H9 (cell line): ENCODE data around the gene MED22. TPM values are rescaled to one million over a fixed set of nuclear protein-coding genes. Genes with fewer than 3 reads are reported as not detected.
A peak's percentile ranks its signal among the peaks of the same experiment; 100 is the strongest.

Experiments
- DNase-seq: peaks from one replicate; pipeline ENCODE4 v3.0.0-alpha.2; 2017
- H2AFZ ChIP-seq: one replicate; pipeline ENCODE4 v1.6.1; 2013; ENCODE audit warnings: mild to moderate bottlenecking, low read length, control low read depth, moderate library complexity
- H2AK5ac ChIP-seq: 2 replicates; pipeline ENCODE4 v1.6.1; 2013; ENCODE audit warnings: low read length, control low read depth, mixed read lengths; ENCODE audit not compliant: insufficient read length
- H2BK120ac ChIP-seq: one replicate; pipeline ENCODE4 v1.6.1; 2013; ENCODE audit warnings: low read depth, mild to moderate bottlenecking, low read length, control low read depth, inconsistent platforms; ENCODE audit not compliant: poor library complexity, severe bottlenecking
- H2BK12ac ChIP-seq: 2 replicates; pipeline ENCODE4 v1.6.1; 2013; ENCODE audit warnings: low read length, control low read depth, mixed read lengths, low read depth; ENCODE audit not compliant: insufficient read length
- H2BK15ac ChIP-seq: 2 replicates; pipeline ENCODE4 v1.6.1; 2013; ENCODE audit warnings: low read depth, low read length, control low read depth
- H2BK20ac ChIP-seq: one replicate; pipeline ENCODE4 v1.6.1; 2013; ENCODE audit warnings: low read depth, mild to moderate bottlenecking, low read length, control low read depth, inconsistent platforms; ENCODE audit not compliant: poor library complexity, severe bottlenecking
- H2BK5ac ChIP-seq: 2 replicates; pipeline ENCODE4 v1.6.1; 2013; ENCODE audit warnings: low read length, control low read depth, mixed read lengths; ENCODE audit not compliant: insufficient read length
- H3K14ac ChIP-seq: 2 replicates; pipeline ENCODE4 v1.6.1; 2013; ENCODE audit warnings: low read length, control low read depth; ENCODE audit not compliant: insufficient read depth
- H3K18ac ChIP-seq: 2 replicates; pipeline ENCODE4 v1.6.1; 2013; ENCODE audit warnings: low read depth, mild to moderate bottlenecking, mixed read lengths, low read length, control low read depth; ENCODE audit not compliant: insufficient read length
- H3K23ac ChIP-seq: 2 replicates; pipeline ENCODE4 v1.6.1; 2013; ENCODE audit warnings: low read length, control low read depth, mixed read lengths, low read depth; ENCODE audit not compliant: insufficient read length
- H3K23me2 ChIP-seq: 2 replicates; pipeline ENCODE4 v1.6.1; 2013; ENCODE audit warnings: low read depth, mild to moderate bottlenecking, mixed read lengths, low read length, control low read depth; ENCODE audit not compliant: insufficient read length, poor library complexity, severe bottlenecking
- H3K27ac ChIP-seq: 2 replicates; pipeline ENCODE4 v1.5.1; 2013; ENCODE audit warnings: low read length, control low read depth, mixed read lengths, low read depth; ENCODE audit not compliant: insufficient read length
- H3K27me3 ChIP-seq: 2 replicates; pipeline ENCODE4 v1.6.1; 2013; ENCODE audit warnings: low read length, control low read depth, inconsistent platforms; ENCODE audit not compliant: insufficient read depth
- H3K4ac ChIP-seq: 2 replicates; pipeline ENCODE4 v1.6.1; 2013; ENCODE audit warnings: low read depth, mild to moderate bottlenecking, control low read depth, inconsistent platforms, low read length, moderate library complexity
- H3K4me1 ChIP-seq: 2 replicates; pipeline ENCODE4 v1.6.1; 2013; ENCODE audit warnings: low read length, control low read depth, inconsistent platforms; ENCODE audit not compliant: insufficient read depth
- H3K4me2 ChIP-seq: 2 replicates; pipeline ENCODE4 v1.6.1; 2013; ENCODE audit warnings: low read length, control low read depth, mixed read lengths; ENCODE audit not compliant: insufficient read length, insufficient read depth
- H3K56ac ChIP-seq: 2 replicates; pipeline ENCODE4 v1.6.1; 2013; ENCODE audit warnings: low read depth, mild to moderate bottlenecking, mixed read lengths, low read length, control low read depth; ENCODE audit not compliant: insufficient read length
- H3K79me1 ChIP-seq: 2 replicates; pipeline ENCODE4 v1.6.1; 2013; ENCODE audit warnings: low read depth, mild to moderate bottlenecking, moderate library complexity, low read length, control low read depth, inconsistent platforms; ENCODE audit not compliant: insufficient read depth, poor library complexity, severe bottlenecking
- H3K79me2 ChIP-seq: 2 replicates; pipeline ENCODE4 v1.6.1; 2013; ENCODE audit warnings: low read length, control low read depth, inconsistent platforms; ENCODE audit not compliant: insufficient read depth
- H3K9ac ChIP-seq: 2 replicates; pipeline ENCODE4 v1.6.1; 2013; ENCODE audit warnings: low read length, control low read depth, mixed read lengths; ENCODE audit not compliant: insufficient read length; ENCODE audit errors: extremely low read depth
- H3K9me3 ChIP-seq: one replicate; pipeline ENCODE4 v1.6.1; 2013; ENCODE audit warnings: low read depth, low read length, inconsistent platforms; ENCODE audit not compliant: control insufficient read depth
- H3T11ph ChIP-seq: one replicate; pipeline ENCODE4 v1.6.1; 2013; ENCODE audit warnings: mild to moderate bottlenecking, low read length, control low read depth, inconsistent platforms
- H4K20me1 ChIP-seq: one replicate; pipeline ENCODE4 v1.6.1; 2013; ENCODE audit not compliant: control insufficient read depth, insufficient read length, insufficient read depth
- H4K5ac ChIP-seq: 2 replicates; pipeline ENCODE4 v1.6.1; 2013; ENCODE audit warnings: low read depth, mild to moderate bottlenecking, mixed read lengths, low read length, control low read depth; ENCODE audit not compliant: insufficient read length
- H4K8ac ChIP-seq: replicated peaks from 2 replicates; pipeline ENCODE4 v1.6.1; 2013; ENCODE audit warnings: low read length, control low read depth, mixed read lengths, low read depth; ENCODE audit not compliant: insufficient read length
- H4K91ac ChIP-seq: 2 replicates; pipeline ENCODE4 v1.6.1; 2013; ENCODE audit warnings: low read depth, mild to moderate bottlenecking, moderate library complexity, mixed read lengths, low read length, control low read depth; ENCODE audit not compliant: insufficient read length
- H3K27ac Mint-ChIP-seq, 3 experiments: 2 replicates in 2 of 3; 3 replicates in 1 of 3; pipeline ENCODE4 v1.8.0; 2020 to 2021; ENCODE audit warnings: mixed read lengths in 3 of 3, mild to moderate bottlenecking in 1 of 3, moderate library complexity in 1 of 3
- H3K27me3 Mint-ChIP-seq: 2 replicates; pipeline ENCODE4 v1.8.0; 2021; ENCODE audit warnings: low read depth, mild to moderate bottlenecking, moderate library complexity, mixed read lengths
- H3K36me3 Mint-ChIP-seq, 3 experiments: 2 replicates in 2 of 3; 3 replicates in 1 of 3; pipeline ENCODE4 v1.8.0; 2020 to 2021; ENCODE audit warnings: low read depth in 3 of 3, mixed read lengths in 3 of 3; ENCODE audit not compliant: insufficient read depth in 1 of 3
- H3K4me1 Mint-ChIP-seq, 2 experiments: 2 replicates each; pipeline ENCODE4 v1.8.0; 2020; ENCODE audit warnings: mixed read lengths in 2 of 2
- H3K4me3 Mint-ChIP-seq, 2 experiments: 2 replicates in 1 of 2; 3 replicates in 1 of 2; pipeline ENCODE4 v1.8.0; 2020 to 2021; ENCODE audit warnings: mild to moderate bottlenecking in 2 of 2, mixed read lengths in 2 of 2, moderate library complexity in 1 of 2
- H3K9me3 Mint-ChIP-seq, 2 experiments: 2 replicates in 1 of 2; 3 replicates in 1 of 2; pipeline ENCODE4 v1.8.0; 2020; ENCODE audit warnings: mild to moderate bottlenecking in 2 of 2, mixed read lengths in 2 of 2, moderate library complexity in 1 of 2
- WGBS: extraction: QIAGEN DNeasy Blood & Tissue Kit; methylation state at CpG from one replicate; pipeline ENCODE4 v1.1.7; 2013; ENCODE audit warnings: missing lambda C conversion rate, low lambda C conversion rate, mixed read lengths; ENCODE audit not compliant: insufficient read length; ENCODE audit errors: extremely low coverage; 5-methylcytosine and 5-hydroxymethylcytosine counted together
- total RNA-seq: library from RNA; stranded (reverse); gene quantifications from 2 replicates; pipeline ENCODE4 v1.2.1, GENCODE V29; 2021
- TF ChIP-seq, protein P1 (sequence below): fragments of 200-600 bp; sonication (generic); conservative IDR thresholded peaks from 3 replicates; pipeline ENCODE4 v1.8.0; 2021; ENCODE audit warnings: antibody characterized with exemption, mild to moderate bottlenecking

Gene MED22
- total RNA-seq, 1 experiment from 2014 or later, result 60.1 TPM

DNA sequence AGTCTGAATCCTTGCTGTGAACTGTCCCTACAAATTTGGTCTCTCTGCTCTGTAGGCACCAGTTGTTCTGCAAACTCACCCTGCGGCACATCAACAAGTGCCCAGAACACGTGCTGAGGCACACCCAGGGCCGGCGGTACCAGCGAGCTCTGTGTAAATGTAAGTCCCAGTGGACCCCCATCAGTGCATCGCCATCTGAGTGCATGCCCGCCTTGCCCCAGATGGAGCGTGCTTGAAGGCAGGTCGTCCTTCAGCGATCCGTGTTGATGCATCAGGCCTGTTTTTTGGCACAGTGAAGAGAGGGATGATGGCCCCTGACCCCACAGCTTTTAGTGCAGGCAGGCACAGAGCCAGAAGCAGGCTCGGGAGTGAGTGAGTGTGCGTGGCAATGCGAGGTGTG is 9.7 kb upstream of the MED22 start:
- H3K36me3 Mint-ChIP-seq, result peaks cover 11 to 57% (median 52%) of the 10 kb centered on the region in 3 experiments; a peak in 6 of 7 replicates
- Histone ChIP-seq H2AFZ (no peak overlapping the region), H4K20me1 (no peaks in the 10 kb centered on the region), H4K8ac (no peak overlapping the region), H3K4ac (no peak overlapping the region), H2AK5ac (no peak overlapping the region), H2BK15ac (no peak overlapping the region), H3K23me2 (peaks cover 10% of the 10 kb centered on the region), H3K4me1 (no peaks in the 10 kb centered on the region), H3K4me2 (peak overlapping the region; percentile 53), H3K18ac (no peak overlapping the region), H2BK5ac (no peak overlapping the region), H3K27ac (no peak overlapping the region), H3K14ac (no peak overlapping the region), H3K9ac (no peak overlapping the region), H2BK12ac (no peak overlapping the region), H3K79me2 (no peaks in the 10 kb centered on the region; the same call in 1 of the 2 replicates), H3K79me1 (peaks cover 3% of the 10 kb centered on the region), H2BK20ac (no peak overlapping the region), H3K56ac (no peak overlapping the region), H3K23ac (no peak overlapping the region), H3K27me3 (no peaks in the 10 kb centered on the region), H3T11ph (no peak overlapping the region), H4K91ac (no peak overlapping the region), H2BK120ac (no peak overlapping the region), H3K9me3 (no peaks in the 10 kb centered on the region), H4K5ac (no peak overlapping the region)
- H3K9me3 Mint-ChIP-seq, result no peaks in the 10 kb centered on the region
- peaks cover 11 to 12% of the 10 kb centered on the region in 2 experiments for H3K4me1 Mint-ChIP-seq
- TF ChIP-seq, protein P1, sequence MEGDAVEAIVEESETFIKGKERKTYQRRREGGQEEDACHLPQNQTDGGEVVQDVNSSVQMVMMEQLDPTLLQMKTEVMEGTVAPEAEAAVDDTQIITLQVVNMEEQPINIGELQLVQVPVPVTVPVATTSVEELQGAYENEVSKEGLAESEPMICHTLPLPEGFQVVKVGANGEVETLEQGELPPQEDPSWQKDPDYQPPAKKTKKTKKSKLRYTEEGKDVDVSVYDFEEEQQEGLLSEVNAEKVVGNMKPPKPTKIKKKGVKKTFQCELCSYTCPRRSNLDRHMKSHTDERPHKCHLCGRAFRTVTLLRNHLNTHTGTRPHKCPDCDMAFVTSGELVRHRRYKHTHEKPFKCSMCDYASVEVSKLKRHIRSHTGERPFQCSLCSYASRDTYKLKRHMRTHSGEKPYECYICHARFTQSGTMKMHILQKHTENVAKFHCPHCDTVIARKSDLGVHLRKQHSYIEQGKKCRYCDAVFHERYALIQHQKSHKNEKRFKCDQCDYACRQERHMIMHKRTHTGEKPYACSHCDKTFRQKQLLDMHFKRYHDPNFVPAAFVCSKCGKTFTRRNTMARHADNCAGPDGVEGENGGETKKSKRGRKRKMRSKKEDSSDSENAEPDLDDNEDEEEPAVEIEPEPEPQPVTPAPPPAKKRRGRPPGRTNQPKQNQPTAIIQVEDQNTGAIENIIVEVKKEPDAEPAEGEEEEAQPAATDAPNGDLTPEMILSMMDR, result no peak
- peak overlapping the region; percentile 84 to 92 for H3K4me3 Mint-ChIP-seq
- H3K27me3 Mint-ChIP-seq, result no peaks in the 10 kb centered on the region; the same call in 1 of the 2 replicates
- no CpG with 5 or more reads among the region's 14 CpGs for WGBS
- peak overlapping the region in 1 of 3 experiments; percentile 68; a peak in 1 of 7 replicates for H3K27ac Mint-ChIP-seq
- no peak for DNase-seq
